Lower leg skin (tissue), 4 donors: ENCODE data around the gene RNF169. TPM values are rescaled to one million over a fixed set of nuclear protein-coding genes. Genes with fewer than 3 reads are reported as not detected.

Source experiments
- DNase-seq, 2 donors: peaks; one replicate each; pipeline ENCODE4 v3.0.0-alpha.2; 2019; ENCODE audit warnings: low spot score in 2 of 2
- H3K4me3 ChIP-seq: fragments of 200-600 bp; sonication (generic); 2 replicates; pipeline ENCODE4 v1.5.1; 2017; ENCODE audit warnings: mild to moderate bottlenecking, low read depth; ENCODE audit not compliant: poor library complexity, severe bottlenecking
- POLR2A ChIP-seq, 2 donors: fragments of 450-650 bp; IDR thresholded peaks; one replicate each; pipeline ENCODE4 v1.6.1; 2016 to 2017; ENCODE audit warnings: antibody characterized with exemption in 2 of 2, mild to moderate bottlenecking in 1 of 2, moderate library complexity in 1 of 2
- WGBS, 2 donors: methylation state at CpG; one replicate each; pipeline ENCODE4 v1.1.5; 2018; 5-methylcytosine and 5-hydroxymethylcytosine counted together
- intact Hi-C: fragments of 100-400 bp; cut with DNase I; formaldehyde crosslinking; loops from one replicate; pipeline ENCODE4 v1.15.0; 2023; ENCODE audit warnings: low total_unique reads
- total RNA-seq, 4 donors: library from RNA; depleted of rRNA; stranded (reverse); fragments of >200 nt; gene quantifications; one replicate each; pipeline ENCODE4 v1.1.0, GENCODE V29; 2016
- TF ChIP-seq, protein P1 (sequence below), 3 donors: fragments of 450-650 bp; IDR thresholded peaks; one replicate each; pipeline ENCODE4 v1.5.1; 2016; ENCODE audit warnings: antibody characterized with exemption in 3 of 3, mild to moderate bottlenecking in 3 of 3, moderate library complexity in 2 of 3

Gene RNF169
- total RNA-seq, 4 donors from 2014 or later, result 17.5 to 23.6 (median 21.6) TPM

DNA sequence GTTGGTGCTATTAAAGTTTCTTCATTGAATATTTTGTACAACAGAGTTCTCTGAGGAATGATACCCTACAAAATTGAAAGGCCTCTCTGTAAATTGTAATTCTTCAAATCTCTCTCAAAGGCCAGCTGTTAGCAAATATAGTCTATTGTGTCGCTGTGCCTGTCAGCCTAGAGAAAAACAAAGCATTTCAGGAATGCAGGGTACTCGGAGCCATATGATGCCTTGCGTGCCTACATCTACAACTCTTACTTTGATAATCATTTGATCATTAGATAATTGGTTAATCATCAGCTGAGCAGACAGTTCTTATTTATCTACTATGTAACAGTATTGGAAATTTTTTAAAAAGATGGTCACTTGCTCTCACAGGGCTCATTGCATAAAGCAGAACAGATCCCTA, 67.3 kb downstream of the RNF169 start:
- H3K4me3 ChIP-seq, result no peak overlapping the region
- TF ChIP-seq POLR2A (IDR thresholded peaks at IDR 0.05), result no peak
- TF ChIP-seq, protein P1, sequence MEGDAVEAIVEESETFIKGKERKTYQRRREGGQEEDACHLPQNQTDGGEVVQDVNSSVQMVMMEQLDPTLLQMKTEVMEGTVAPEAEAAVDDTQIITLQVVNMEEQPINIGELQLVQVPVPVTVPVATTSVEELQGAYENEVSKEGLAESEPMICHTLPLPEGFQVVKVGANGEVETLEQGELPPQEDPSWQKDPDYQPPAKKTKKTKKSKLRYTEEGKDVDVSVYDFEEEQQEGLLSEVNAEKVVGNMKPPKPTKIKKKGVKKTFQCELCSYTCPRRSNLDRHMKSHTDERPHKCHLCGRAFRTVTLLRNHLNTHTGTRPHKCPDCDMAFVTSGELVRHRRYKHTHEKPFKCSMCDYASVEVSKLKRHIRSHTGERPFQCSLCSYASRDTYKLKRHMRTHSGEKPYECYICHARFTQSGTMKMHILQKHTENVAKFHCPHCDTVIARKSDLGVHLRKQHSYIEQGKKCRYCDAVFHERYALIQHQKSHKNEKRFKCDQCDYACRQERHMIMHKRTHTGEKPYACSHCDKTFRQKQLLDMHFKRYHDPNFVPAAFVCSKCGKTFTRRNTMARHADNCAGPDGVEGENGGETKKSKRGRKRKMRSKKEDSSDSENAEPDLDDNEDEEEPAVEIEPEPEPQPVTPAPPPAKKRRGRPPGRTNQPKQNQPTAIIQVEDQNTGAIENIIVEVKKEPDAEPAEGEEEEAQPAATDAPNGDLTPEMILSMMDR (IDR thresholded peaks at IDR 0.05), result no peak
- WGBS, 2 donors, result 87 to 89% methylated on average over 3 of the region's 3 CpGs
- no peak for DNase-seq
- intact Hi-C loops, result no loop called here

DNA sequence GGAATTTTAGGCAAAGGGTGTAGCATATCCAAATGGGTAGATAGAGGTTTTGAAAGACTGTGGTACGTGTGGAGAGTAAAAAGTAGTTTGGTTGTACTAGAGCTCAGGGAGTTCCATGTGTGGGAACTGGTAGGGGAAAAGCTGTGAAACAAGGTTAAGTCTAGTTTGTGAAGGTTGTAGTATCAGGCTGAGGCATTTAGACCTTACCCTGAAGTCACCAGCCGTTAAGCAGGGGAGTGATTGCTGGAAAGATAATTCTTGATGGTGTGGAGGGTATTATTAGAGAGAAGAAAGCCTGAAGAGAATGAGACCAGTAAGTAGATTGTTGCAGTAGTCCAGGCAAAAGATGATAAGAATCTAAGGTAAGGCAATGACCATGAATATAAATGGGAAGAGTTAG, 68.0 kb downstream of the RNF169 start:
- DNase-seq, result no peak
- H3K4me3 ChIP-seq, result no peak overlapping the region
- TF ChIP-seq, protein P1 (IDR thresholded peaks at IDR 0.05), result no peak
- no peak for TF ChIP-seq POLR2A (IDR thresholded peaks at IDR 0.05)
- 91 to 96% methylated on average over 2 of the region's 2 CpGs for WGBS, 2 donors
- intact Hi-C loops, result no loop called here

DNA sequence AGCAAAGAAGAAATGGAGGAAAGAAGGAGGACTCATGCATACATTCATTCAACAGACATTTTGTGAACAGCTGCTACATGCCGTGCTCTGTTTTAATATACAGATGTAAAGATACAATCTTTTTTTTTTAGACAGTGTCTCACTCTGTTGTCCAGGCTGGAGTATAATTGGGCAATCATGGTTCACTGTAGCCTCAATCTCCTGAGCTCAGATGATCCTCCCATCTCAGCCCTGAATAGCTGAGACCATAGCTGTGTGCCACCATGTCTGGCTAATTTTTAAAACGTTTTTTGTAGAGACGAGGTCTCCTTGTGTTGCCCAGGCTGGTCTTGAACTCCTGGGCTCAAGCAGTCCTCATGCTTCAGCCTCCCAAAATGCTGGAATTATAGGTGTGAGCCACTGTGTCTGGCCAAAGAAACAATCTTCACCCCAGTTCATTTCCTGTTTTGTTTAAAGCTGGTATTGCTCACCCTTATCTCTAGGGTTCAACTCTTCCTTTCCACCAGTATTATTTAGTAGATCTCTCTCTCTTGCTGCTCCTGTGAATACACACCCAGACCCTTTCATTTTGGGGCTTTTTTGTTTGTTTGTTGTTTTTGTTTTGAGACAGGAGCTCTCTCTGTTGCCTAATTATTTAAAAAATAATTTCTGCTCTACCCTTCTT, 69.8 kb downstream of the RNF169 start:
- TF ChIP-seq, protein P1 (IDR thresholded peaks at IDR 0.05), result no peak
- no peak for TF ChIP-seq POLR2A (IDR thresholded peaks at IDR 0.05)
- intact Hi-C loops, result no loop called here
- WGBS, 2 donors, result 72 to 84% methylated on average over 3 of the region's 3 CpGs
- DNase-seq, result no peak
- no peak overlapping the region for H3K4me3 ChIP-seq

DNA sequence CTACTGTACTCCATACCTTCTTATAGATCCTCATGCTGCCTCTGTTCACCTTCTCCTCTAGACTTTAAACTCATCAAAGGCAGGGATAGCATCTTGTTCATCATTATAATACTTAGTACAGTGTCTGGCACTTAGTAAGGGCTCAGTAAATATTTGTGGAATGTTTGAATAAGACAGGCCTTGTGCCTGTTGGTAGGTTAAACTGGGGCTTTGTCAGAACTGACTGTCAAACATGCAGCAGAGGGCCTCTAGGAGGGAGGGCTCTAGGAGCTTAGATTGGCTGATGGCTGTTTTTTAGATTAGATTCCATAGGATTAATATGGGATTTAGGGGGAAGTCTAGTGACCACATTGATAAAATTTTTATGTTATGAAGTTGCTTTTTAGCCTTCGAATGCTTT, 70.8 kb downstream of the RNF169 start:
- TF ChIP-seq, protein P1 (IDR thresholded peaks at IDR 0.05), result no peak
- H3K4me3 ChIP-seq, result no peak overlapping the region
- intact Hi-C loops, result no loop called here
- DNase-seq, result no peak
- 88 to 98% methylated on average over 1 of the region's 1 CpG for WGBS, 2 donors

DNA sequence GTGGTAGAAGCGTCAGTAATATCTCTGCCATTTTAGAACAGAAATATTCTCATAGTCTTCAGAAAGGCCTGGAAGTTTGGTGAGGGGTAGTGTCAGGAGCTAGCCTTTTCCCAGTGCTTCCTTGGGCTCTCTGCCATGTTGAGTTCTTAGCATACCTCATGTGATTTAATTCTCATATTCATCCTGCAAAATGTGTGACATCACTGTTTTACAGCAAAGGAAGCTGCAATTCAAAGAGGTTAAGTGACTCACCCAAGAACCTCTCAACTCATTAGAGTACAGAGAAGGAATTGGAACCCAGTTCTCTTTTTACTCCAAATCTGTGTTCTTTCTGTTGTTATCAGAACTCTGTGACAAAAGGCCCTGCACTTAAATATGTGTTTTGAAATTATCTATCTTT, 72.1 kb downstream of the RNF169 start:
- DNase-seq, result no peak
- TF ChIP-seq, protein P1 (IDR thresholded peaks at IDR 0.05), result no peak
- TF ChIP-seq POLR2A (IDR thresholded peaks at IDR 0.05), result no peak
- H3K4me3 ChIP-seq, result no peak overlapping the region
- 97 to 100% methylated on average over 1 of the region's 1 CpG for whole genome bisulfite sequencing, 2 donors
- intact Hi-C loops, result loop anchor here (1.0 kb wide), 1 partner anchor 17 kb away; no protein-coding TSS in a partner anchor

DNA sequence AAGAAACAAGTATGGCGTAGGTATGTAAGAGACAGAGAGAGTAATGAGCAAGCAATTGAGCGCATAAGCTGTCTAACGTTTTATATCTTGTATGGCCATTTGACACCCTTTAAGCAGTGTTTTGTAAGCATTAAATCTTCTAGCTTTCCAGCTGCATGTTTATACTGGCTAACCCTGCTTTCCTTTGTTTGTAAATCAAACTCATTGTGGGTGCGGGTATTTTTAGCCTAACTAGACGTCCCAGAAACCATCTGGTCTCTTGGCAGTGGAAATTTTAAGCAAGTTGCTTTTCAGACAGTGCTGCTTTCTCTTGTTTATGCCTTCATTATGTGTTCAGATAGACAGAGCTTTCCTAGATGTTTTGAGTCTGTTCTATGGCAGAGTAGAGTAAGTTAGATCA, 73.5 kb downstream of the RNF169 start:
- DNase-seq, result no peak
- 51% methylated on average over 5 of the region's 5 CpGs for WGBS, 2 donors
- H3K4me3 ChIP-seq, result no peak overlapping the region
- intact Hi-C loops, result no loop called here
- TF ChIP-seq, protein P1 (IDR thresholded peaks at IDR 0.05), result no peak
- no peak for TF ChIP-seq POLR2A (IDR thresholded peaks at IDR 0.05)
